Tibial nerve (tissue), 4 donors: ENCODE measurements around the gene TXLNA. TPM values are rescaled to one million over a fixed set of nuclear protein-coding genes. Genes with fewer than 3 reads are reported as not detected.
A peak's percentile ranks its signal among the peaks of the same experiment; 100 is the strongest.

Experiments used
- DNase-seq, 2 donors: peaks; one replicate each; pipeline ENCODE4 v3.0.0-alpha.2; 2019; ENCODE audit warnings: low spot score in 2 of 2
- H3K27ac ChIP-seq, 4 donors: fragments of 200-600 bp; sonication (generic) in 3 of 4; one replicate each; pipeline ENCODE4 v1.5.1; 2017 to 2019; ENCODE audit warnings: mild to moderate bottlenecking in 1 of 4
- H3K27me3 ChIP-seq, 2 donors: fragments of 200-600 bp; sonication (generic) in 1 of 2; one replicate each; pipeline versions ENCODE4 v1.5.1 to v1.6.0; 2017 to 2019
- H3K36me3 ChIP-seq, 3 donors: fragments of 200-600 bp; sonication (generic); one replicate each; pipeline ENCODE4 v1.5.1; 2018 to 2019
- H3K4me1 ChIP-seq, 4 donors: fragments of 200-600 bp; sonication (generic) in 3 of 4; one replicate each; pipeline ENCODE4 v1.5.1; 2017 to 2019
- H3K4me3 ChIP-seq, 4 donors: fragments of 200-600 bp; sonication (generic) in 3 of 4; one replicate each; pipeline ENCODE4 v1.5.1; 2017 to 2019; ENCODE audit warnings: mild to moderate bottlenecking in 1 of 4, moderate library complexity in 1 of 4
- H3K9me3 ChIP-seq, 4 donors: fragments of 200-600 bp; sonication (generic) in 3 of 4; one replicate each; pipeline ENCODE4 v1.5.1; 2017 to 2019
- EP300 ChIP-seq, 2 donors: sonication (generic); formaldehyde crosslinking; IDR thresholded peaks; one replicate each; pipeline ENCODE4 v1.6.1; 2017; ENCODE audit warnings: antibody characterized with exemption in 2 of 2, mild to moderate bottlenecking in 1 of 2
- POLR2A ChIP-seq, 2 donors: fragments of 450-650 bp; IDR thresholded peaks; one replicate each; pipeline ENCODE4 v1.6.1; 2017; ENCODE audit warnings: antibody characterized with exemption in 2 of 2, mild to moderate bottlenecking in 2 of 2, moderate library complexity in 2 of 2
- whole genome bisulfite sequencing, 2 donors: methylation state at CpG; one replicate each; pipeline ENCODE4 v1.1.5; 2018; 5-methylcytosine and 5-hydroxymethylcytosine counted together
- total RNA-seq, 4 donors: library from RNA; depleted of rRNA; stranded (reverse); fragments of >200 nt; gene quantifications; one replicate each; pipeline ENCODE4 v1.1.0, GENCODE V29; 2016
- TF ChIP-seq, protein P1 (sequence below), 5 experiments: fragments of 200-600 bp in 3 of 5; fragments of 450-650 bp in 2 of 5; sonication (generic) in 3 of 5; IDR thresholded peaks; one replicate each; pipeline ENCODE4 v1.5.1; 2016 to 2019; ENCODE audit warnings: antibody characterized with exemption in 5 of 5, mild to moderate bottlenecking in 3 of 5, moderate library complexity in 2 of 5

Gene TXLNA
- total RNA-seq, 4 donors from 2014 or later: 41.4 to 52.0 (median 49.5) TPM

DNA sequence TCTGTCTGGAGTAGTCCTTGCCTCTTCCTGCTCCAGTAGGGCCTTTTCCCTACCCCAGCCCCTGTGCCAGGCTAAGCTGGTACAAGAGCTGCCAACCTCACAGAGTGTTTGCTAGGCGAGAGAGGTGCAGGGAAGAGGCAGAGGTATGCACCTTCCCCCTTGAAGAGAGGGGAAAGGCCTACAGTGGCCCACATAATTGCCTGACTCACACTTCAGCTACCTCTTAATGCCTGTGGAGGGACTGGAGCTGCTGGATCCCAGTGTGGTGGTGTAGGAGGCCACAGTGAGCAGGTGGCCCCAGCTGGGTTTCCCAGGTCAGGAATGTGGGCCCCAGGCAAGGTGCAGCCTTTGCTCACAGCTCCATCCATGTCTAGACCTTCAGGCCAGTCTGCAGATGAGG lies 17.6 kb downstream of the TXLNA start:
- WGBS, 2 donors: 93 to 100% methylated on average over 1 of the region's 1 CpG
- Histone ChIP-seq H3K27ac (no peak overlapping the region), H3K27me3 (no peaks in the 10 kb centered on the region), H3K36me3 (peaks cover 12 to 61% (median 20%) of the 10 kb centered on the region in 3 donors), H3K4me1 (peaks cover 0 to 28% (median 13%) of the 10 kb centered on the region in 4 donors), H3K4me3 (no peak overlapping the region), H3K9me3 (no peaks in the 10 kb centered on the region)
- DNase-seq: no peak
- TF ChIP-seq POLR2A (IDR thresholded peaks at IDR 0.05) (no peak), EP300 (IDR thresholded peaks at IDR 0.05) (no peak)
- TF ChIP-seq, protein P1, sequence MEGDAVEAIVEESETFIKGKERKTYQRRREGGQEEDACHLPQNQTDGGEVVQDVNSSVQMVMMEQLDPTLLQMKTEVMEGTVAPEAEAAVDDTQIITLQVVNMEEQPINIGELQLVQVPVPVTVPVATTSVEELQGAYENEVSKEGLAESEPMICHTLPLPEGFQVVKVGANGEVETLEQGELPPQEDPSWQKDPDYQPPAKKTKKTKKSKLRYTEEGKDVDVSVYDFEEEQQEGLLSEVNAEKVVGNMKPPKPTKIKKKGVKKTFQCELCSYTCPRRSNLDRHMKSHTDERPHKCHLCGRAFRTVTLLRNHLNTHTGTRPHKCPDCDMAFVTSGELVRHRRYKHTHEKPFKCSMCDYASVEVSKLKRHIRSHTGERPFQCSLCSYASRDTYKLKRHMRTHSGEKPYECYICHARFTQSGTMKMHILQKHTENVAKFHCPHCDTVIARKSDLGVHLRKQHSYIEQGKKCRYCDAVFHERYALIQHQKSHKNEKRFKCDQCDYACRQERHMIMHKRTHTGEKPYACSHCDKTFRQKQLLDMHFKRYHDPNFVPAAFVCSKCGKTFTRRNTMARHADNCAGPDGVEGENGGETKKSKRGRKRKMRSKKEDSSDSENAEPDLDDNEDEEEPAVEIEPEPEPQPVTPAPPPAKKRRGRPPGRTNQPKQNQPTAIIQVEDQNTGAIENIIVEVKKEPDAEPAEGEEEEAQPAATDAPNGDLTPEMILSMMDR (IDR thresholded peaks at IDR 0.05): no peak

- no peak for TF ChIP-seq POLR2A (IDR thresholded peaks at IDR 0.05)
- TF ChIP-seq EP300 (IDR thresholded peaks at IDR 0.05): no peak
- TF ChIP-seq, protein P1 (IDR thresholded peaks at IDR 0.05): no peak
- no peaks in the 10 kb centered on the region for H3K27me3 ChIP-seq
- WGBS, 2 donors: 44 to 54% methylated on average over 6 of the region's 6 CpGs
- H3K27ac ChIP-seq: peak overlapping the region in 1 of 4 donors; percentile 14
- no peak overlapping the region for H3K4me3 ChIP-seq
- no peak for DNase-seq
- peaks cover 0 to 30% (median 14%) of the 10 kb centered on the region in 4 donors for H3K4me1 ChIP-seq
- H3K9me3 ChIP-seq: no peaks in the 10 kb centered on the region
- H3K36me3 ChIP-seq: peaks cover 5 to 53% (median 20%) of the 10 kb centered on the region in 3 donors
Observed at GRCh38 chr1:32197837-32198236, 18.4 kb downstream of the TXLNA start.

DNA sequence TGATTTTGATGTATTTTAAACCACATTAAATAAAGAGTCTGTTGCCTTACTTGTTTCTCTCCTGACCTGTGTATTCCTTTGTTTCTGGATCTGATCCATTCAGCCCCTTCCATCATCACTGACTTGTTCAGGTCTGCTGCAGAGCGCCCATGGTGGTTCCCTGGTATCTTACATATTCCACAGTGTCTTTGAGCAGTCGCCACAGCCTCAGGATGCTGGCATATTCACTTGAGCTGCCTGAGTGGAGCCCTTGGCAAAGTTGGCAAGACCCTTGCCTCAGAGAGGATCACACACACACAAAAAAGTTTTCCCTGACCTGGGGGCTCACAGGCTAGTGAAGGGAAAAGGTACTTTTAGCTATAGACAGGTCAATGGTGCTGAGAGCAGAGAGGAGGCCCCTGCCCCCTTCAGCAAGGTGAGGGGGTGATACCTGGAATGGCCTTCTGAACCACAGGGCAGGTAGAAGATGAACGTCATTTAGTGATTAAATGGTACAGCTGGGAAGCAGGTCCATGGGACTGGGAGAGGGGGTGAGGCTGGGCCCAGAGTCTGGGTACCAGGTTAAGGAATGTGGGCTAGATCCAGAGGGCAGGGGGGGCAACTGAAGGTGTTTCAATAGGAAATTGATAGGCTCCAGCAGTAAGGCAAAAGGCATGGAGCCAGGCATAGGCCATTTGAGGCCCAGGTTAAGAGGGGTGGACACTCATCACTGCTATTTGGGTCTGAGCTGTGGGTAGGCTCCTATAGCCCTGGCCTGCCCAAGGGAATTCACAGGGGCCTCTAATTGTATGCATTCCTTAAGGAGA lies 19.0 kb downstream of the TXLNA start:
- Histone ChIP-seq H3K27me3 (no peaks in the 10 kb centered on the region), H3K4me1 (peaks cover 0 to 30% (median 14%) of the 10 kb centered on the region in 4 donors), H3K4me3 (no peak overlapping the region), H3K9me3 (no peaks in the 10 kb centered on the region), H3K36me3 (peaks cover 3 to 47% (median 15%) of the 10 kb centered on the region in 3 donors), H3K27ac (peak overlapping the region in 1 of 4 donors; percentile 87)
- WGBS, 2 donors: 79 to 82% methylated on average over 3 of the region's 3 CpGs
- TF ChIP-seq POLR2A (IDR thresholded peaks at IDR 0.05) (no peak), EP300 (IDR thresholded peaks at IDR 0.05) (no peak)
- no peak for DNase-seq

DNA sequence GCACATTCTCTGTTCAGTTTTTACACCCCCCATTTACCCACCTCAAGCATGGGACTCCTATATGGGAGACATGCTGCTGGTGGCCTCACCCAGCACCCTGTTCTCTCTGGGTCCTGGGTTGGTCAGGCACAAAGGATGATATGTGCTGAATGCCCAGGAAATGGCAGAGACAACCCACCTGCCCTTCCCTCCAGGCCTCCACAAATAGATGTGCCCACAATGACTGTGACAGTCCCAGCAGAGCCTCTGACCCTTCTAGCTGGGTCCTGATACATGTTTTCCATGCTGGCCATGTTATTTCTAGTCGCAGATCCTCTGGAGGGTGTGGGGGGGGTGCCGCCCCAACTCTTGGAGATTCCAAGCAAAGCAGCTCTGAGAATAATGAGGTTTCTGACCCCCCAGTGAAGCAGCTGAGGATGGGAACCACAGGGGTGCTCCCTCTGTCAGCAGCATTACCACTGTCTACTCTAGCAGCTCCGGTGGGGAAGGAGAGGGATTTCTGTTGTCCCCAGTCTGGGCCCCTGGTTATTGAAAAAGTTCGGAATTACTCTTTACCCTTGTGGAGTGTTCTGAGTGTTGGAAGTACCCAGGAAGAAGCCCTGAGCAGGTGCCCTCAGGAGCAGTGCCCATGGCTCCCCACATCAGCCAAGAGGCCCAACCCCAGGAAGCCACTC lies 19.7 kb downstream of the TXLNA start:
- H3K27ac ChIP-seq: peak overlapping the region in 3 of 4 donors; percentile 70 to 95 (median 87)
- no peaks in the 10 kb centered on the region for H3K9me3 ChIP-seq
- DNase-seq: no peak
- no peak overlapping the region for H3K4me3 ChIP-seq
- H3K4me1 ChIP-seq: peaks cover 0 to 30% (median 14%) of the 10 kb centered on the region in 4 donors
- TF ChIP-seq, protein P1 (IDR thresholded peaks at IDR 0.05): no peak
- TF ChIP-seq POLR2A (IDR thresholded peaks at IDR 0.05) (no peak), EP300 (IDR thresholded peaks at IDR 0.05) (no peak)
- H3K27me3 ChIP-seq: no peaks in the 10 kb centered on the region
- H3K36me3 ChIP-seq: peaks cover 3 to 40% (median 9%) of the 10 kb centered on the region in 3 donors
- WGBS, 2 donors: 59 to 64% methylated on average over 3 to 4 of the region's 4 CpGs

DNA sequence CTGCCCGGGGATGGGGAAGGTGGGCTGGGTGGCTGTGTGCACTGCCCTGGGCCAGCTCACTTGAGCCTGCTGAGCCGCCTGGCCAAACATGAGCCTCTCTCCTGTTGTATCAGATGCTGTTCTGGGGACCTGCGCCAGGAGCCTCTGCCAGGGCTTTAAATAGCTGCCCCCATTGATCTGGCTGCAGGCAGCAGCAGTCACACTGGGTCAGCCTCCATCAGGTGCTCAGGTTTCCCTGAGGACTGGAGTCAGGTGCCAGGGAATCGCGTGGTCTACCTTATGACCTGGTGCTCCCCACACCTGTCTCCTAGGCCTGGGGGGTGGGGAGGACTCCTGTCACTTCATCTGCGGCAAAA lies 20.2 kb downstream of the TXLNA start:
- no peaks in the 10 kb centered on the region for H3K9me3 ChIP-seq
- H3K27me3 ChIP-seq: no peaks in the 10 kb centered on the region
- peaks cover 3 to 35% (median 7%) of the 10 kb centered on the region in 3 donors for H3K36me3 ChIP-seq
- peak overlapping the region in 3 of 4 donors; percentile 70 to 95 (median 87) for H3K27ac ChIP-seq
- 17 to 48% methylated on average over 4 to 6 of the region's 6 CpGs for WGBS, 2 donors
- peak overlapping the region in 1 of 4 donors; percentile 67 for H3K4me3 ChIP-seq
- DNase-seq: peak in 1 of 2 donors; percentile 29
- TF ChIP-seq, protein P1 (IDR thresholded peaks at IDR 0.05): no peak
- TF ChIP-seq EP300 (IDR thresholded peaks at IDR 0.05): no peak
- no peak for TF ChIP-seq POLR2A (IDR thresholded peaks at IDR 0.05)
- H3K4me1 ChIP-seq: peaks cover 0 to 33% (median 15%) of the 10 kb centered on the region in 4 donors
